ENCODE data around the gene BICD1. TPM values are rescaled to one million over a fixed set of nuclear protein-coding genes. Genes with fewer than 3 reads are reported as not detected.
A peak's percentile ranks its signal among the peaks of the same experiment; 100 is the strongest.

Gene BICD1
- total and polyA plus RNA-seq, 2 donors (not counting 1 experiment from before 2014, with no cell fraction given): 15.2 to 93.5 TPM

DNA sequence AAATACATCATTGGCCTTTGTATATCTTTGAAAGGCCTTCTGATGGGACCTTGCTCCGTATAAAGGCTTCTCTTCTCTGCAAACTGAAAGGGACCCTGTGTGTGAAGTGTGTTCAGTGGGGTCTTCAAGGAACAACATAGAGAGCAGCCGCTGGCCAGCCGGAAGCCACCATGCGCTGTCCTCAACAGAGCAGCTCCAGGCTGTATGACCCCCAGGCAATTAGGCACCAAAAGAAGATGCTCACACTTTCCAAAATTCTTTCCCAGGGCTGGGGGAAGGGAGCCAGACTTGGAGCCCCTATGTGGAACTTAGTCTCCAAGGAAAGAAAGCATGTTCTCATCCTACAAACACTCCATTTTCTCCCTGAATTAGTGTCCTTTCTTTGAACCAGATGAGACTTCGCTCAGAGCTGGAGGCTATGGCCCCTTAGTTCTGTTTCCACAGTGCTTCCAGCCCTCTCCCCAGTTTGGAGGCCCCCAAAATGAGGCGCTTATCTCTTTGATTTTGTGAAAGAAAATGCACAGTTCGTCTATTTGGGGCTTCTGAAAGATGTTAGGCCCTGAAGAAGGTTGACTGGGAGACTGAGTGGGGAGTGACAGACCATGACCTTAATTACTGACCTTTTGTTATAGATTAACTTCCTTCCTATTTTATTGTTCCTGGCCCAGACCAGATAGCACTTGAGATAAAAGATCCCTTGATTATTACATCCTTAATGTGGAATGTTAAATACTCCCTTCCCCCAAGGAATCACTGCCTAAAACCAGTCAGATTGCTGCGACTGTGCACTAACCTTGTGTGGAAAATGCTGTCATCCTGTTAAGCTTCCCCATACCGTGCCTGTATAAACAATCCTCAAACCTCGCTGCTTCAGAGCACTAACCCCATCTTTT is 164.4 kb downstream of the BICD1 start:
- Histone ChIP-seq H3K4me1 (ENCODE audit: control insufficient read depth in 2 of 2, insufficient read depth in 2 of 2, low read length in 2 of 2) (peaks cover 43 to 45% of the 10 kb centered on the region in 2 donors), H3K9me3 (ENCODE audit: control extremely low read depth in 1 of 3, control insufficient read depth in 2 of 3, insufficient read depth in 1 of 3, low read length in 2 of 3) (no peaks in the 10 kb centered on the region), H3K79me2 (ENCODE audit: control insufficient read depth, insufficient read depth, low read length) (peaks cover 34% of the 10 kb centered on the region), H4K20me1 (ENCODE audit: control insufficient read depth, insufficient read depth, low read length, poor library complexity, severe bottlenecking) (no peaks in the 10 kb centered on the region), H3K27ac (ENCODE audit: low read length in 2 of 2) (peak overlapping the region; percentile 88 to 95), H2AFZ (ENCODE audit: insufficient read depth, low read depth, low read length, poor library complexity, severe bottlenecking) (peak overlapping the region; percentile 58), H3K4me3 (ENCODE audit: control extremely low read depth in 1 of 5, extremely low read depth in 1 of 5, insufficient read depth in 1 of 5, low read depth in 2 of 5, low read length in 4 of 5) (peak overlapping the region in 1 of 5 experiments; percentile 25), H3K27me3 (replicated peaks in 1 of 4; ENCODE audit: control extremely low read depth in 1 of 4, control insufficient read depth in 3 of 4, insufficient read depth in 4 of 4, low read length in 3 of 4) (no peaks in the 10 kb centered on the region), H3K9ac (ENCODE audit: low read length) (peak overlapping the region; percentile 36), H3K36me3 (replicated peaks in 1 of 2; ENCODE audit: control extremely low read depth in 1 of 2, control insufficient read depth in 1 of 2, extremely low read depth in 1 of 2, insufficient read depth in 2 of 2, low read length in 1 of 2) (peaks cover 0 to 2% of the 10 kb centered on the region in 2 experiments), H3K4me2 (replicated peaks; ENCODE audit: low read depth, low read length, poor library complexity, severe bottlenecking) (peak overlapping the region; percentile 63)
- TF ChIP-seq, protein P1, sequence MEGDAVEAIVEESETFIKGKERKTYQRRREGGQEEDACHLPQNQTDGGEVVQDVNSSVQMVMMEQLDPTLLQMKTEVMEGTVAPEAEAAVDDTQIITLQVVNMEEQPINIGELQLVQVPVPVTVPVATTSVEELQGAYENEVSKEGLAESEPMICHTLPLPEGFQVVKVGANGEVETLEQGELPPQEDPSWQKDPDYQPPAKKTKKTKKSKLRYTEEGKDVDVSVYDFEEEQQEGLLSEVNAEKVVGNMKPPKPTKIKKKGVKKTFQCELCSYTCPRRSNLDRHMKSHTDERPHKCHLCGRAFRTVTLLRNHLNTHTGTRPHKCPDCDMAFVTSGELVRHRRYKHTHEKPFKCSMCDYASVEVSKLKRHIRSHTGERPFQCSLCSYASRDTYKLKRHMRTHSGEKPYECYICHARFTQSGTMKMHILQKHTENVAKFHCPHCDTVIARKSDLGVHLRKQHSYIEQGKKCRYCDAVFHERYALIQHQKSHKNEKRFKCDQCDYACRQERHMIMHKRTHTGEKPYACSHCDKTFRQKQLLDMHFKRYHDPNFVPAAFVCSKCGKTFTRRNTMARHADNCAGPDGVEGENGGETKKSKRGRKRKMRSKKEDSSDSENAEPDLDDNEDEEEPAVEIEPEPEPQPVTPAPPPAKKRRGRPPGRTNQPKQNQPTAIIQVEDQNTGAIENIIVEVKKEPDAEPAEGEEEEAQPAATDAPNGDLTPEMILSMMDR (IDR thresholded peaks at IDR 0.05): no peak
- TF ChIP-seq EZH2 (IDR thresholded peaks at IDR 0.05; ENCODE audit: borderline replicate concordance, insufficient read depth, low read depth, low read length, poor library complexity, severe bottlenecking): no peak
- Mint-ChIP-seq H3K27me3 (no peaks in the 10 kb centered on the region), H3K27ac (peak overlapping the region; percentile 98), H3K4me3 (peak overlapping the region; percentile 79), H3K9me3 (ENCODE audit: insufficient read depth) (no peaks in the 10 kb centered on the region), H3K4me1 (peaks cover 44% of the 10 kb centered on the region)
- ATAC-seq (ENCODE audit: low read depth): no peak
- ChIA-PET POLR2A (interaction anchor here (0.6 to 1.0 kb wide), 2 partner anchors 26 to 618 kb away, joined by 3 to 5 read pairs; no protein-coding TSS in a partner anchor), CTCF (interaction anchor here (0.8 to 1.4 kb wide), 2 partner anchors 8 to 30 kb away, joined by 3 to 4 read pairs; no protein-coding TSS in a partner anchor)
- WGBS (ENCODE audit: insufficient coverage): 64% methylated on average over 4 of the region's 10 CpGs
- intact Hi-C loops (cut with micrococcal nuclease): loop anchor here (5.0 kb wide), 2 partner anchors 41 to 406 kb away; partner anchors contain the start of gene DNM1L
- DNase-seq: no peak
